CD4-positive, CD25-positive, alpha-beta regulatory T cell (primary cell): ENCODE measurements around the gene MORN5. TPM values are rescaled to one million over a fixed set of nuclear protein-coding genes. Genes with fewer than 3 reads are reported as not detected.

Experiments used
- ATAC-seq, 2 donors: fragments of 150-1000 bp; cut with Tn5 transposase; one replicate each; pipeline ENCODE4 v1.10.0; 2021; ENCODE audit warnings: low read depth in 2 of 2, moderate number of reproducible peaks in 2 of 2, moderate library complexity in 1 of 2
- DNase-seq, 3 donors: peaks; one replicate each; pipeline versions ENCODE4 v3.0.0 to v3.0.0-alpha.2; 2012 to 2022; ENCODE audit warnings: mixed read lengths in 1 of 3
- H3K27ac ChIP-seq: one replicate; pipeline ENCODE4 v1.7.0; 2013; ENCODE audit warnings: mild to moderate bottlenecking, low read length; ENCODE audit not compliant: insufficient read depth, poor library complexity, severe bottlenecking
- H3K27me3 ChIP-seq: one replicate; pipeline ENCODE4 v1.7.0; 2013; ENCODE audit warnings: low read length; ENCODE audit not compliant: control insufficient read depth, insufficient read depth
- H3K36me3 ChIP-seq: one replicate; pipeline ENCODE4 v1.7.0; 2013; ENCODE audit warnings: mild to moderate bottlenecking, low read length, moderate library complexity; ENCODE audit not compliant: control insufficient read depth, insufficient read depth
- H3K4me1 ChIP-seq: 2 replicates; pipeline ENCODE4 v1.7.0; 2013; ENCODE audit warnings: mild to moderate bottlenecking, low read length; ENCODE audit not compliant: insufficient read depth, control insufficient read depth, poor library complexity, severe bottlenecking
- H3K4me3 ChIP-seq: one replicate; pipeline ENCODE4 v1.7.0; 2013; ENCODE audit warnings: low read depth, mild to moderate bottlenecking, low read length, moderate library complexity
- H3K9me3 ChIP-seq, 2 experiments: 1 replicate in 1 of 2; 2 replicates in 1 of 2; pipeline ENCODE4 v1.7.0; 2013; ENCODE audit warnings: low read length in 2 of 2, mild to moderate bottlenecking in 1 of 2, moderate library complexity in 1 of 2; ENCODE audit not compliant: control insufficient read depth in 2 of 2
- H3K27ac Mint-ChIP-seq, 3 donors: one replicate each; pipeline ENCODE4 v1.8.0; 2020 to 2022; ENCODE audit warnings: mild to moderate bottlenecking in 3 of 3, mixed read lengths in 3 of 3, moderate library complexity in 2 of 3
- H3K27me3 Mint-ChIP-seq: one replicate; pipeline ENCODE4 v1.8.0; 2022; ENCODE audit warnings: mild to moderate bottlenecking, mixed read lengths
- H3K36me3 Mint-ChIP-seq: one replicate; pipeline ENCODE4 v1.8.0; 2020; ENCODE audit warnings: mixed read lengths
- H3K4me1 Mint-ChIP-seq, 4 donors: one replicate each; pipeline ENCODE4 v1.8.0; 2020 to 2022; ENCODE audit warnings: mixed read lengths in 4 of 4, mild to moderate bottlenecking in 1 of 4
- H3K4me3 Mint-ChIP-seq, 4 donors: one replicate each; pipeline ENCODE4 v1.8.0; 2020 to 2022; ENCODE audit warnings: mild to moderate bottlenecking in 4 of 4, mixed read lengths in 4 of 4, moderate library complexity in 3 of 4
- H3K9me3 Mint-ChIP-seq, 7 donors: one replicate each; pipeline ENCODE4 v1.8.0; 2020 to 2022; ENCODE audit warnings: mixed read lengths in 7 of 7, mild to moderate bottlenecking in 3 of 7, moderate library complexity in 2 of 7
- polyA plus RNA-seq, 4 donors: library from polyadenylated mRNA; unstranded; fragments of 300-500 nt; fragmentation: Illumina TruSeq; gene quantifications; one replicate each; pipeline ENCODE4 v1.2.3, GENCODE V29; 2021
- total RNA-seq: library from RNA; stranded (reverse); gene quantifications from one replicate; pipeline ENCODE4 v1.2.3, GENCODE V29; 2022

The MORN5 gene
- total and polyA plus RNA-seq, 5 donors from 2014 or later: not detected

DNA sequence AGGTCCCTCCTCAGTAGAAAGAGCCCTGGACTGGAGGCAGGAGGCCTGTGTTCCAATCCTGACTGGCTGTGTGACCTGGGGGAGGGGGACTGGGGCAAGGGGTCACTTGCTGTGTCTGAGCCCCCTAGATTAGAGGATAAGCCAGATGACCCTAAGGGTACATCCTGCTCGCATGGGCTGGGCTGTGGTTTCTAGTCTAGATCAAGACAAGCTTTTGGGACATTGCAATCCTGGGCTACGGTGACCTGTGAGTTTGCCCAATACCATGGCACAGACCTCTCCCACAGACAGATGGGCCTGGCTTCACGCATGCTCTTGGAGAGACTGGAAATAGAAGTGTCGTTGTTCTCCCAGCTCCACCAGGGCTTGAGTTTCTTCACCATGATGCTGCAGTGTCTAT is 27.2 kb upstream of the MORN5 start:
- no peaks in the 10 kb centered on the region for H3K36me3 ChIP-seq
- H3K27ac Mint-ChIP-seq: no peak overlapping the region
- no peaks in the 10 kb centered on the region for H3K4me1 ChIP-seq
- DNase-seq (no peak), ATAC-seq (no peak)
- H3K9me3 Mint-ChIP-seq: no peaks in the 10 kb centered on the region
- H3K4me3 ChIP-seq: no peak overlapping the region
- no peak overlapping the region for H3K4me3 Mint-ChIP-seq
- H3K4me1 Mint-ChIP-seq: peaks cover 0 to 4% (median 0%) of the 10 kb centered on the region in 4 donors
- H3K9me3 ChIP-seq: no peaks in the 10 kb centered on the region
- H3K36me3 Mint-ChIP-seq: no peaks in the 10 kb centered on the region
- peaks cover 15% of the 10 kb centered on the region for H3K27me3 Mint-ChIP-seq
- no peak overlapping the region for H3K27ac ChIP-seq
- no peaks in the 10 kb centered on the region for H3K27me3 ChIP-seq

DNA sequence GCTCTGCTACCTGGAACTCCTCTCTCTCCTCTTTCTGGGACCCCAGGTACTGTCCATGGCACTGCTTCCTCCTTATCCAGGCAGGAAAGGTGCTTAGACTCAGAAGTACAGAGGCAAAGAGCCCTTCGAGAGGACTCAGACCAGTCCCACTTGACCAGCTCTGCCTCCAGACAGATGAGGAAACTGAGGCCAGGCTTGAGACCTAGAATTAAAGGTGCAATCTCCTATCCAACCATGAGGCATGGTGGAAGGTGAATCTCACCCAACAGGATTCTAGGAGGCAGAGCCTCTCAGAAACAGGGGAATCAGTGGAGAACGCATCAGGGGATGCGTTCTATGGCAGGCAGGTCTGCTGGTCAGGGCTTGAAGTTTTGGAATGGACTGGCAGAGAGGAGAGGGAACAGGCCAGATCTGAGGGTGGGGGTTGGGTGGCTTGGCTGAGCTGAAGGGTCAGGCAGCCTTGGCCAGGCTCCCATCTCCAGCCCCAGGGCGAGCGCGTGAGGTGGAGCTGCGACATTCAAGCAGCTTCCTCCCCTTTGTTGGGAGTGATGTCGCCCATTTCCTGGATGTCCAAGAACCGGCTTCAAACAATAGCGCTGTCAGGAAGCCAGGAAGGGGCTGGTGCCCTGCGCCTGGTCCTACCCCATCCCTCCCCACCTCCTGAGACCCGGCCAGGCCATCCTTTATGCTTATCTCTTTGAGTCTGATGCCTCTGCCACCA is 26.3 kb upstream of the MORN5 start:
- Histone ChIP-seq H3K27me3 (no peaks in the 10 kb centered on the region), H3K4me3 (no peak overlapping the region), H3K36me3 (no peaks in the 10 kb centered on the region), H3K9me3 (no peaks in the 10 kb centered on the region), H3K27ac (no peak overlapping the region), H3K4me1 (no peaks in the 10 kb centered on the region)
- Mint-ChIP-seq H3K27me3 (peaks cover 9% of the 10 kb centered on the region), H3K9me3 (no peaks in the 10 kb centered on the region), H3K4me3 (no peak overlapping the region), H3K36me3 (no peaks in the 10 kb centered on the region), H3K27ac (no peak overlapping the region), H3K4me1 (no peaks in the 10 kb centered on the region)
- ATAC-seq: no peak
- no peak for DNase-seq

DNA sequence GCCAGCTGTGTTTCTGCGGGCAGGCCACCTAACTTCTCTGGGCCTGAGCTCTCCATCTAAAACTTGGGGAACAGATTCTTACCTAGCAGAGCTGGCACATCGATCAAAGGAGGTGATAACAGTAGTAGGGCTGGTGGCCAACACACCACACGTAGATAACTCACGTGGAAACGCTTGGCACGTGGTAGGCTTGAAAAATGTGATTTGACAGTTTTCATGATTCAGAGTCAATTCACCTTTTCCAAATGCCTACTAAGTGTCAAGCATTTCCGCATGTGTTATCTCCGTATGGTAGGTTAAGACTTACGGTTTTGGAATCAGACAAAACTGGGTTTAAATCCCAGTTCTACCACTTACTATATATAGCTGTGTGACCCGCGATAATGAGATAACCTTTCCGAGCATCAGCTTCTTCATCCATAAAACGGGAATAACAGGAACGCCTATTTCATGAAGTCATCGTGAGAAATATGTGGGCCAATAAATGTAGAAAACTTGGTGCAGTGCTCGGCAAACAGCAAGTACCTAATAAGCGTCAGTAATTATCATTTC is 25.6 kb upstream of the MORN5 start:
- DNase-seq (no peak), ATAC-seq (no peak)
- no peak overlapping the region for H3K4me3 ChIP-seq
- no peaks in the 10 kb centered on the region for H3K9me3 ChIP-seq
- H3K9me3 Mint-ChIP-seq: no peaks in the 10 kb centered on the region
- no peaks in the 10 kb centered on the region for H3K4me1 Mint-ChIP-seq
- H3K27me3 Mint-ChIP-seq: peaks cover 9% of the 10 kb centered on the region
- no peak overlapping the region for H3K27ac ChIP-seq
- H3K36me3 ChIP-seq: no peaks in the 10 kb centered on the region
- H3K4me3 Mint-ChIP-seq: no peak overlapping the region
- H3K27me3 ChIP-seq: no peaks in the 10 kb centered on the region
- H3K4me1 ChIP-seq: no peaks in the 10 kb centered on the region
- H3K36me3 Mint-ChIP-seq: no peaks in the 10 kb centered on the region
- no peak overlapping the region for H3K27ac Mint-ChIP-seq

DNA sequence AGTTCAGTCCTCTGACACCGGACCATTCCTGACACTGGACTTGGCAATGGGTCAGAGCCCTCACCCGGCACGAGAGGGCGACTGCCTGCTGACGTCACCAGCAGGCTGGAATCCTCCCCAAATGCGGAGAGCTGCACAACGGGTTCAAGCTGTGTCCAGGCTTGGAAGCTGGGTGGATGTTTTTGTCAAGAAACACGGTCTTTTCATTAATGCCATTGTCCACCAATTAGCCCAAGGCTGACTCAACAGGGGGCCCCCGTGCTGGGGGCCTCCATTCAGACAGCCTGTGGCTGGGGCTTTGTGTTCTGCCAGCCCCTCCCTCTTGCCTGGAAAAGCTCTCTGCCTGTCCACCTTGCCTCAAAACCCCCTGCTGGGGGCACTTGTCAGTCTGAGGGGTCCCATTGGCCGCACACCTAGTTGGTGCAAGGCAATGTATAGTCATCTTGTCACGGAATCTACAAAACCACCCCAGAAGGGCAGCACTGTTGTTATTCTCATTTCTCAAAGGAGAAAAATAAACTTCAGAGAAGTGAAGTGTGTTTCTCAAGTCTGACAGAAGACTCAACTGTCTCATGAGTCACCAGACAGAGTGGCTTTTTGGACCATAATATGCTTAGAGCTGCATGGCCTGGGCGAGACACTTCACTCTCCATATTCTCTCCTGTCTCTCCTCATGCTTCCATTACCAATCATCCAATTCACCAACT is 24.7 kb upstream of the MORN5 start:
- no peaks in the 10 kb centered on the region for H3K4me1 Mint-ChIP-seq
- no peak overlapping the region for H3K4me3 ChIP-seq
- no peak overlapping the region for H3K27ac Mint-ChIP-seq
- no peaks in the 10 kb centered on the region for H3K27me3 ChIP-seq
- DNase-seq: no peak
- no peaks in the 10 kb centered on the region for H3K36me3 Mint-ChIP-seq
- no peaks in the 10 kb centered on the region for H3K36me3 ChIP-seq
- no peak overlapping the region for H3K27ac ChIP-seq
- H3K9me3 ChIP-seq: no peaks in the 10 kb centered on the region
- peaks cover 9% of the 10 kb centered on the region for H3K27me3 Mint-ChIP-seq
- no peak overlapping the region for H3K4me3 Mint-ChIP-seq
- no peaks in the 10 kb centered on the region for H3K9me3 Mint-ChIP-seq
- H3K4me1 ChIP-seq: no peaks in the 10 kb centered on the region
- no peak for ATAC-seq

DNA sequence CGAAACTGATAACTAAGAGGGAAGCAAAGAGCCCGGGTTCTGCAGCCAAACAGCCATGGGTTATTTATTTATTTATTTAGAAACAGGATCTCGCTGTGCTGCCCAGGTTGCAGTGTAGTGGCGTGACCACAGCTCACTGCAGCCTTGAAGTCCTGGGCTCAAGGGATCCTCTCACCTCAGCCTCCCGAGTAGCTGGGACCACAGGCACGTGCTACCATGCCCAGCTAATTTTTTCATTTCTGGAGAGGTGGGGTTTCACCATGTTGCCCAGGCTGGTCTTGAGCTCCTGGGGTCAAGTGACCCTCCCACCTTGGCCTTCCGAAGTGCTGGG is 24.2 kb upstream of the MORN5 start:
- DNase-seq (no peak), ATAC-seq (no peak)
- Histone ChIP-seq H3K27ac (no peak overlapping the region), H3K36me3 (no peaks in the 10 kb centered on the region), H3K4me3 (no peak overlapping the region), H3K27me3 (no peaks in the 10 kb centered on the region), H3K4me1 (no peaks in the 10 kb centered on the region), H3K9me3 (no peaks in the 10 kb centered on the region)
- Mint-ChIP-seq H3K36me3 (no peaks in the 10 kb centered on the region), H3K4me1 (no peaks in the 10 kb centered on the region), H3K27ac (no peak overlapping the region), H3K9me3 (no peaks in the 10 kb centered on the region), H3K27me3 (peaks cover 8% of the 10 kb centered on the region), H3K4me3 (no peak overlapping the region)

DNA sequence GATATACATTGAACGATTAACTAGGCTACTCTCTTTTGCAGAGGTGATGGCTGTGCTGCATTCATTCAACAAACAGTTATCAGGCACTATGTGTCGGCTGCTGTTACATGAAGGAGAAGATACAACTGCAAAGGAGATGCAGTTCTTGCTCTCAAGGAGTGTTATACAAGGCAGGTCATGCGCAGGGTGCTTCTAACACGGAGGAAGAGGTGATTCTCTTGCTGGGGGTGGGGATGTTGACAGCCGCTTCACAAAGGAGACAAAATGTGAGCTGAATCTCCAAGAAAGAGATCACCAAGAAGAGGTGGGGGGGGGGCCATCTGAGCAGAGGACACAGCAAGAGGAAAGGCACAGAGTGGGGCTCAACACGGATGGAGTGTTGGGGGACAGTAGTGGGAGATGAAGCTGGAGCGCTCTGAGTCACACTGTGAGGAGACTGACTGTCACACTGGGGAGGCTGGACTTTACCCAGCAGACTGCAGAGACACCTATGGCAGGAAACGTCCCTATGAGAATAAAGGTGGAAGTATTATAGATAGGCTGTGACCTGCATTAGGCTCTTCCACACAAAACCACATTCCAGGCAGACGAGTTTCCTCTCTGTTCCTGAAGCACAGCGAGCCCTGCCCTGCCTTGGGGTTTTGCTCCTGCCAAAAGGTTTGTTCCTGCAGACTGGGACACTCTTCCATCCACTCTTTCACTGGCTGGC is 21.0 kb upstream of the MORN5 start:
- Mint-ChIP-seq H3K4me3 (no peak overlapping the region), H3K27me3 (no peaks in the 10 kb centered on the region), H3K36me3 (peaks cover 20% of the 10 kb centered on the region), H3K9me3 (no peaks in the 10 kb centered on the region), H3K27ac (no peak overlapping the region), H3K4me1 (no peaks in the 10 kb centered on the region)
- no peaks in the 10 kb centered on the region for H3K27me3 ChIP-seq
- H3K4me1 ChIP-seq: no peaks in the 10 kb centered on the region
- H3K4me3 ChIP-seq: no peak overlapping the region
- peaks cover 9% of the 10 kb centered on the region for H3K36me3 ChIP-seq
- H3K27ac ChIP-seq: no peak overlapping the region
- no peaks in the 10 kb centered on the region for H3K9me3 ChIP-seq
- DNase-seq (no peak), ATAC-seq (no peak)

DNA sequence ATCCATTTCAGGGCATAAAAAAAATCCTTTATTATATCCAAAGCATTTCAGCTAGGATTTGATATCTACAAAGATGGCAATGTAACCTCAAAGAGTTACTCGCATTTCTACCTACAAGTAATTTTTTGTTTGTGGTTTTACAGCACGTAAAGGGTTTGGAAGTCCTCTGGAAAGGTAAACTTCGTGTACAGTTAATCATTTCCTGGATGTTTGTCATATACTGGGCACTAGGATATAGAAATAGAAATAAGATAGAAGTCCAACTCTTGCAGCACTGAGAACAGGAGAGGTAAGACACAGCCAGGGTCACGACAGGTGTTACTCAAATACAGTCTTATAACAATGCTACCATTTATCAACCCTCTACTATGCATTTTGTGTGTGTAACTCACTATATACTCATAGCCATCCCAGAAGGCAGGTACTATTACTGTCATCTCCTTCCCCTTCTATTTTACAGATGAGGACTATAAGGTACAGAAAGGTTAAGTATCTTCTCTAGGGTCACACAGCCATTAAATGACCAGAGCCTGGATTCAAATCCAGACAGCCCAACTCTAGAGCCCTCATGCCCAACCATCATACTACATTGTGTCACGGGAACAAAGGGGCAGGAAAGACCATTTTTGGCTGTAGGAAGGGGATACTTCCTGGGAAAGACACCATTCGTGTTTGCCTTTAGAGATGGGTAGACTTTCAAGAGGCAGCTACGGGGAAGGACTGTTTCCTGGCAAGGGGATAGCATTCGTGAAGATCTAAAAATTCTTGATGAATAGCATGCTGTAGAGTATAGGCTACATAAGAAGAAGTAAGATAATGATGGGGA is 19.1 kb upstream of the MORN5 start:
- Histone ChIP-seq H3K4me3 (no peak overlapping the region), H3K9me3 (no peaks in the 10 kb centered on the region), H3K36me3 (peaks cover 26% of the 10 kb centered on the region), H3K27me3 (no peaks in the 10 kb centered on the region), H3K4me1 (no peaks in the 10 kb centered on the region), H3K27ac (no peak overlapping the region)
- Mint-ChIP-seq H3K4me3 (no peak overlapping the region), H3K4me1 (no peaks in the 10 kb centered on the region), H3K9me3 (no peaks in the 10 kb centered on the region), H3K27ac (no peak overlapping the region), H3K36me3 (peaks cover 36% of the 10 kb centered on the region), H3K27me3 (no peaks in the 10 kb centered on the region)
- ATAC-seq (no peak), DNase-seq (no peak)
